ENCODE measurements around the gene NLK.
"Not testable (repeated sequence)": the region's sequence is repeated elsewhere in the genome, so short reads cannot be mapped to it uniquely, and the experiment has no call there.

NLK gene

DNA sequence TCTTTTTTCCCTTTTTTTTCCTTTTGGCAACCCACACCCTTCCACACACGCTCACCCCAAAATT, at the start of gene NLK:
Gene NLK (plus strand): TSS at position 21 of the 64 bp plus-strand sequence. CDS start 197 bp downstream, outside the sequence.
- DNase-seq: no peak

DNA sequence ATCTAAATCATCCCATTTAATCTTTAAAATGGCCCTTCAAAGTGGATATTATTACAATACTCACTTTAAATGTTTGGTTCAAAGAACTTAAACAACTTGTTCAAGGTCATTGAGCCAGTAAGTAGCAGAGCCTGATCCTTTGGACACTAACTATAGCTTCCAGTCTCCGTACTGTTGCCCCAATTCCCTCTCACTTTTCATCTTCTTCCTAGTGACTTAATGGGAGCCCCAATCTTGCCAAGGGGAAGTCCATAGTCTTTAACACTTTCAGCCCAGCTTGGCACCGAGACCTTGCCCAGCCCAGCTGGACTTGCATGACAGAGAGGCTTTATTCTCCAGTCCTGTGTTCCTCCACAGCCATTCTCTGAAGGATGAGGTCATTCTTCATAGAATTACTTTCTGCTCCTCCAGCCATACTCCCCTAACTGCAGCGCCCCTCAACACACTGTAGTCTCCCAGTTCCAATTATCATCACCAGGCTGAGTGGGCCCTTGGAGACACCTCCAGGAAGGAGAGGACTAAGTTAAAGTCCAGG, 49.2 kb upstream of the NLK start:
- DNase-seq: no peak

DNA sequence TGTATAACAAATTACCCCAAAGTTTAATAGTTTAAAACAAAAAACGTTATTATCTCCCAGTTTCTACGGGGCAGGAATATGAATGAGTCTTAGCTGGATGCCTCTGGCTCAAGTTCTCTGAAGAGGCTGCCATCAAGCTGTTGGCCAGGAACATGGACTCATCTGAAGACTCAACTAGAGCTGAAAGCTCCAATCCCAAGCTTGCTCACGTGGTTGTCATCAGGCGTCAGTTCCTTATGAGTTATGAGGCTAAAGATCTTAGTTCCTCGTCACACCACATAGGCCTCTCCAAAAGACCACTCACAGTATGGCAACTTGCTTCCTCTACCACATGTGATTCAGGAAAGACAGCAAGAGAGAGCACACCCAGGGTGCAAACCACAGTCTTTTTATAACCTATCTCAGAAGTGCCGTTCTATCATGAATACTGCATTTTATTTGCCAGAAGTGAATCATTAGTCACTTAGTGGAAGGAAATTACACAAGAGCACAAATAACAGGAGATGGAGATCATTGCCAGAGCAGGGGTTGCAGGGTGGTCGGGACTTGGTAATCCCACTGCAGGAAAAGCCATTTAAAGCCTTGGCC, 48.7 kb upstream of the NLK start:
- DNase-seq: no peak

DNA sequence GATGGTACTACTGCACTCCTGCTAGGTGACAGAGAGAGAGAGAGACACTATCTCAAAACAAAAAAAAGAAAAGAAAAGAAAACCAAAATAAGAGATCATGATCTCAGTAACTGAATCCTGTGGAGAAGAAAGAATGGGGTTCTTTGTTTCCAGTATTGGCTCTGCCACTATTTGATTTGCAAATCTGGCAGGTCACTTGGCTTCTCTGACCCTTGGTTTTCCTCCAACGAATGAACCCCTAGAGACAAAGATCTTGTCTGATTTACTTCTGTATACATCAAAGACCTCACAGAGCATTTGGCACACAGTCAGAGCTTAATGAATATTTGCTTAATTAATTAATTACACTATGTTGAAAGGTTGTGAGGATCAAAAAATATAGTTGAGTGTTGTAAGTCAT, 47.9 kb upstream of the NLK start:
- DNase-seq: no peak

DNA sequence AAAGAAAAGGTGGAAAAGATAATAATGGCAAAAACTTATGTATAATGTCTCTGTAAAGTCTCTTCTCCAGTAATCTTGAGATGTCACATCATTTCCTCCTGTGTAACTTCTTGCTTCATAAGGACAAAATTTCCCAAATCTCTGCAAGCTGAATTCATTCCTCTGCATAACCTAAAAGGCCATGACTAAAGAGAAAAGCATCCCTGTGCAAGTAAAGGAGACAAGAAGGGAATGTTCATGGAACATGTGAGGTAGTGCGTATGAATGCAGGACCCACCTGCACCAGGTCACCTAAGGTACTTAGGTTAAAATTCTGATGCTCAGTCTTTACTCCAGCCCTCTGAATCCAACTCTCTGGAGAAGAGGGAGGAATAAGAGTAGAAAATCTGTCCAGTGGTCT, 46.9 kb upstream of the NLK start:
- no peak for DNase-seq

DNA sequence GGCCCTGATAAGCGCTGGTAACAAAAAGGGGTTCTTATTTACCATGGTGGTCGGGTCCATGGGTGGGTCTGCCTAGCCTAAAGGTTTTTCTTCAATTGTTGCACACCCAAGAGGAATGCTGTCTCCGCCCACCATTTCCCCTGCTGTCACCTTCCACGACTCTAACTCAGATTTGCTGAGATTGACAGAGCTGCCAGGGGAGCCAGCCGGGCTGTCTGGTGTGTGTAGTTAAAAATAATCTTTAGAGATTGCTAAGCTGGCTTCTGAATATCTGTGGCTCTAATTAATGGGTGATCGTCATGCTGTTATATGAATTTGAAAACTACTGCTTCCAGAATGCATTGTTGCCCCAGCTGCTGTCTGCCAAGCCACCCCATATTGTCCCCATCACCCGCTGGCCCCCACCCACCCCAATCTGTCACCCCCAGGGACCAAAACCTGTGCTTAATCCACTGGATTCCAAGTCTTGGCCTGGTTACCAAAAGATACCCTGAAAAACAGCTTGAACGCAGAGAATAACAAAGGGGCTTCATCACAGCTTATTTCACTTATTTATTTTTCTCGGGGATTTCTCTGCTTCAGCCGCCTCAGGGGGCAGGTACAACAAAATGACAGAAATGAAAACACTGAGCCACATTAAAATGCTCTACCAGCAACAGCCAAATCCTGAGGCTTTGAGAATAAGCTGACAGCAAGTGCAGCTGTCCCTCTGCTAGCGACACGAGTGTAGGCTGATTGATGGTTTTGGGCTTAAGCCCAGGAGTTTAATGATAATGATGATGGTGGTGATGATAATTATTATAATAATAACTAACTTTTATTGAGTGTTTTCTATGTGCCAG, 46.1 kb upstream of the NLK start:
- DNase-seq: no peak

DNA sequence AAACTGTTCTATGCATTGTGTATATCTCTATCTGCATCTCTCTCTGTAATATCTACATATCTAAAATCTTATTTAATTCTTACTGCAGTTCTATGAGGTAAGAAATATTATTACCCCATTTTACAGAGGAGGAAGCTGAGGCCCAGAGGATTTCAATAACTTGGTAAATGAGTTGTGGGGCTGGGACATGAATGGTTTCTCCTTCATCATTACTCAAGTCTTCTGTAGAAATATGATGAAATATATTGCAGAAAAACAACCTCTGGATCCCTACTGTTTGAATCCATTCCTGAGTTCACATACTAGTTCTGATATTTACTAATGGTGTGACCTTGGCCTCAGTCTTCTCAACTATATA, 45.5 kb upstream of the NLK start:
- no peak for DNase-seq

DNA sequence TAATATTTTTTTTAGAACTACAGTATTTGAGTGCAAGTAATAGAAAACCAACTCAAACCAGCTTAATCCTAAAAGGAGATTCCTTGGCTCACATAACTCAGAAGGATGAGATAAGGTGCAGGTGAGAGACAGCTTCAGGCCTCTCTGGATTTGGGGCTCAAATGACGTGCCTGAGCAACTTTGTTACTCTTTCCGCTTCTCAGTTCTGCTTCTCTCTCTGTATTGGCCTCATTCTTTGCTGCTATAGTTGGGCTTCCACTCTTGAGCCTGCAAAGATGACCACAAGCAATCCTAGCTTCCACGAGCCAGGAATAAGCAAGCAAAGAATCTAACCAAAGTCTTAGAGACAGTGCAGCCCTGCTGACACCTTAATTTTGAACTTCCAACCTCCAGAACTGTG, 45.0 kb upstream of the NLK start:
- no peak for DNase-seq

DNA sequence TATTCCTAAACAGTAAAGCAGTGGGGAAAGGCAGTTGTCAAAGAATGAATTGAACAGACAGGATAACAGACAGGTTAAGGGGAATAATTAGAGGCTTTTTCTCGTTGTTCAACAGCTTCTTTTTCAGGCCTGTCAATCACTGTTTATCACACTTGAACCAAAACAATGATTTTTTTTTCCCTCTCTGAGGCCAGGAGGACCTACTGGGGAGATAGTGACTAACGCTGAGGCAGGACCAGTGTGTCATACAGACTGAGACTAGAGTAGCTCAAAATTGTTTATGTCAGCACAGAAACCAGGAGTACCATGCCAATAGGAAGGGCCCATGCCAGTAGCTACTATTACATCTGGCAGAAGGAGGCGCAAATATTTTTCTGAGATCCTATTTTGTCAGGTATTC, 41.3 kb upstream of the NLK start:
- DNase-seq: no peak

DNA sequence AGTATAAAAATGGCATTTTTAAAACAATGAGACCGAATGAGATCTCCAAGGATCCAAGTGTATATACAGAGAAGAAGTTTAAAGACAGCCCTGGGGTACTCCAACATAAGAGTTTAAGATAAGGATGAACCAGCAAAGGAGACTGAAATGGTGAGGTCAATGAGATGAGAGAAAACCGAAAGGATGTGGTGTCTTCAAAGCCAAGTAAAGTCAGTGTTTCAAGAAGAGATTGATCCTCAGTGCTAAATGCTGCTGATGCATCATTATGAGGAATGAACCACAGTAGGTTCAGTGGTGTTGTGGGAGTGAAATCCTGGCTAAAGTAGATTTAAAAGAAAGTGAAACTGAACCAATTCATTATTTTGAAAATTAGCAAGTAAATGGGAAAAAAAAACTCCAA, 38.1 kb upstream of the NLK start:
- no peak for DNase-seq

DNA sequence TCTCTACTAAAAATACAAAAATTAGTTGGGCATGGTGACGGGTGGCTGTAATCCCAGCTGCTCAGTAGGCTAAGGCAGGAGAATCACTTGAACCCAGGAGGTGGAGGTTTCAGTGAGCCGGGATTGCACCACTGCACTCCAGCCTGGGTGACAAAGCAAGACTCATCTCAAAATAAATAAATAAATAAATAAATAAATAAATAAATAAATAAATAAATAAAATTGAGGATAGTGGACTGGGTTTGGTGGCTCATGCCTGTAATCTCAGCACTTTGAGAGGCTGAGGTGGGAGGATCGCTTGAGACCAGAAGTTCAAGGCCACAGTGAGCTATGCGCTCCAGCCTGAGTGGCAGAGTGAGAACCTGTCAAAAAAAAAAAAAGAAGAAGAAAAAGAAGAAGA, 34.6 kb upstream of the NLK start:
- not testable (repeated sequence) for DNase-seq

DNA sequence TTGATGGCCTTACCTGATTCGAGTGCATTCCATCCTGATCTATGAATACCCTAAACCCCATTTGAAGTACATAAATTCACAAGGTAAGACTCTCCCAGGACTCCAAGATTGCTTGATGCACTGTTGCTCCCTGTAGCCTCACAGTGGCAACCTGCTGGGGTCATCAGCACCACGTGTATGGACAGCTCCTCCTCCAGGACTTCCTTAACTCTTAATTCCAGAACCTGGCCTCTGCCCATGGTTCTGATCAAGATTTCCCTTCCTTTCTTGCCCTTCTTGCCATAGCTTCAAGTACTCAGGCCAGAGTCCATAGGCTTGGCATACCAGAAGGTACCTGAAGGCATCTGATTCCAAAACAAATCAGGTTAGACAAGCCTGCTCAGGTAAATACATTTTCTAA, 34.0 kb upstream of the NLK start:
- no peak for DNase-seq

DNA sequence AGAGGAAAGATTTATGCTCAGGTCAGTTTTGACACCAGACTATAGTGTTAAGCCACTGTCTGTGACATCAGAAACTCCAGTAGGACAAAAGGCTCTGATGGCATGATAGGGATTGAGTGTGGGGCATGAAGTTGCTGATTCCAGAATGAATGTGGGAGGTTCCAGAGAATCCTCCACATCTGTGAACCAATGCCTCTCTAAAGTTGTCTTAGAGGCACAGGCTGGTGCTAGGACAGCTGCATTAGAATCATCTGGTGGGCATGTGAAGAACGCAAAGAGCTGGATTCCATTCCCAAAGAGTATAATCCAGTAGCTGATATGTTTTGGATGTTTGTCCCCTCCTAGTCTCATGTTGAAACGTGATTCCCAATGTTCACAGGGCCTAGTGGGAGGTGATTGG, 32.1 kb upstream of the NLK start:
- no peak for DNase-seq

DNA sequence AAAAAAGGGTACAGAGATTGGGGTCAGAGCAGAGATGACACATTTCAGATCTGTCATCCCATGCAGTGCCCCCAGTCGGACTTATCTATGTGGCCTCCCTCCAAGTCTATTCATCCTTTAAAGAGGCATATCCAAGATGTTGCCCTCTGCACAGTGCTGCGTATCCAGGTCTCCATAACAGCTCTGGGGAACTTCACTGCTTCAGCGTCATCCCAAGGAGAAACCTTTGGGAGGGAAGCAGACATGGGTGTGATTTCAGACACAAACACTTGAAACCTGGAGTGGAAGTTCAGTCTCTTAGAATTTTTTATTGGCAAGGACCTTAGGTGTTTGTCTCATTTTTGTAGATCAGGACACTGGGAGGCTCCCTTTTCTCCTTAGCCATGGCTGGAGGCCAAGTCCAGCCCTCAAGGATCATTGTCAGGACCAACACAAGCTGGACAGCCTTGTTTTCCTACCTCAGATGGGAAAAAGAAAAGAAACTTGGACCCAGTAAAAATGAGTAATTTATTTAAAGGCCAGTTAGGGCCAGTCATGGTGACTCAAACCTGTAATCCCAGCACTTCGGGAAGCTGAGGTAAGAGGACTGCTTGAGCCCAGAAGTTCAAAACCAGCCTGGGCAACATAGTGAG, 23.9 kb upstream of the NLK start:
- no peak for DNase-seq

DNA sequence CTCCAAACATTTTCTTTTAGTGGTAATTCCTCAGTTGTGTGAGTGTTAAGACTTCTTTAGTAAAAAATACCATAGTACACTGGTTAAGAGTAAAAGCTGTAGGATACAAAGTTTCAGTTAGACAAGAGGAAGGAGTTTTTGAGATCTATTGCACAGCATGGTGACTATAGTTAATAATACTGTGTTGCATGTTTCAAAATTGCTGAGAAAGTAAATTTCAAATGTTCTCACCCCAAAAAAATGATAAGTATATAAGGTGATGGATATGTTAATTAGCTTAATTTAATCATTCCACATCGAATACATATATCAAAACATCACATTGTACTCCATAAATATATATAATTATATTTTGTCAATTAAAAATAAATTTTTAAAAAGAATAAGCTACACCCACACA, 22.0 kb upstream of the NLK start:
- DNase-seq: no peak

DNA sequence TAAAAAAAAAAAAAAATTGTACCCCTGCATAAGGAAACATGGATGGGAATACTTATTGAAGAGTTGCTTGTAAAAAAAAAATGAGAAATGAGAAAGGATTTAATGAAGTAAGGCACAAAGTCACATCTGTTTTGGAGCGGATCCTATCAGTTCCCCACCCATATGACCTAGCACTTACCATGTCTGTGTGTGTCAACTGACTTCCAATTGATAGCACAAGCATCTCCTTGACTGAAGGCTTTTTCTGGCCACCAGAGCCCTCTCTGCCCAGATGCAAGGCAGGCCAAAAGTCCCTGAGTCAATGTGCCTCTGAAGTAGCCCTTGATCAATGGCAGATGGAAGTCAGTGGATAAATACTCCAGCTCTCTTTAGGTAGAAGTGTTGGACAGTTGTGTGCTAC, 13.4 kb upstream of the NLK start:
- DNase-seq: no peak

DNA sequence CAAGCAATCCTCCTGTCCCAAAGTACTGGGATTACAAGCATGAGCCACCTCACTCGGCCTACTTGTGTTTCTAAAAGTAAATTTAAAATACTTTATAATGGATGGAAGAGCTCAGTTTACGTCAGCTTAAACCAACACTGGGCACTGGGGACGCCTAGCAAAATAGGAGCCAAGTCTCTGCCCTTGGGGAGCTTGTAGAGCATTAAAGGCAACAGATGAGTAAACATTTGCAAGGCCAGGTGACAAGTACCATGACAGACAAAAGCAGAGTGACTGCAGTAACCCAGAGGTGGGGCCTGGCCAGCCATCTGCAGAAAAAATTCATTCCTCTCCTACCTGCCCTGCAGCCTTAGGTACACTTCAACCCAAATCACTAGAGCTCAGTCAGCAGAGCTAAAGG, 12.1 kb upstream of the NLK start:
- DNase-seq: peak in 1 of 2 experiments; percentile 18

DNA sequence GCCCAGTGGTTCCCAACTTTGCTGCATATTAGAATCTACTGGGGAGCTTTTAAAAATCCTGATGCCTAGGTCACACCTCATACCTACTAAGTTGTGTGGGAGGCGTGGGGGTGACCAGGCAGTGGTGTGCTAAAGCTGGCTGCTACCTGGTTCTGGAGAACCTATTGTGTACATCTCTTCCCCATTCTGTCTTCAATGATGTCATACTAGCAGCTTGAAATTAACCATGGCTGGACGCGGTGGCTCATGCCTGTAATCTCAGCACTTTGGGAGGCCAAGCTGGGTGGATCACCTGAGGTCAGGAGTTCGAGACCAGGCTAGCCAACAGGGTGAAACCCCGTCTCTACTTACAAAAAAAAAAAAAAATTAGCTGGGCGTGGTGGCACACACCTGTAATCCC, 11.3 kb upstream of the NLK start:
- no peak for DNase-seq

DNA sequence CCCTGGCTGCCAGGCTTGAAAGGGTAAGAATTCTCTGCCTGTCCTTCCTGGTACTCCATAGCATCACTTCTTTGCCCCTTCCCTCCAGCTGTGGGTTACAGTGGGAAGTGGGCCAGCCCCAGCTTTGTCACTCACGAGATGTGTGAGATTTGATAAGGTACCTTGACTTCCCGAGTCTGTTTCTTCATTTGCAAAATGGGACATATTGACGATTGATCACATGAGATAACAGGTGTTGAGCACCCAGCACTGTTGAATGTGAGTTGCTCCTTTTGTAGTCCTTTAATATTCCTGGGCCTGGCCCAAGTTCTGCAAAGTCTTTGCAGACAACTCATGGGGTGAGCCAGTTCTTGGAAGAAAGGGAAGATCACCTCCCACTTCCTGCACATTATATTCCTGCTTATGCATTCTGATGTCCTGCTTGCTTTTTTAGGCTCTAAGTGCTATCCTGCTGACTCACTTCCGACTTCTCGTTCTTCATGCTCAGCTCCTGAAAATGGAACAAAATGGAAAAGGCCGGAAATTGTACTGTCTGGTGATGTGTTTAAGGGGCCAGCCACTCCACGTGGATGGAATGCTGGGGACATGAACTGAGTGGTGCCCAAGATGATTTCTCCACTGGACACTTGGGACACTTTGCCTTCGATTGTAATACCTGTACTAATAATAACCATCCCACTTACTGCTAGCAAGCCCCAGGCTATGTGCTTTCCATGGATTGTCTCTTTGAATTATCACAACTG, 8.3 kb upstream of the NLK start:
- no peak for DNase-seq

DNA sequence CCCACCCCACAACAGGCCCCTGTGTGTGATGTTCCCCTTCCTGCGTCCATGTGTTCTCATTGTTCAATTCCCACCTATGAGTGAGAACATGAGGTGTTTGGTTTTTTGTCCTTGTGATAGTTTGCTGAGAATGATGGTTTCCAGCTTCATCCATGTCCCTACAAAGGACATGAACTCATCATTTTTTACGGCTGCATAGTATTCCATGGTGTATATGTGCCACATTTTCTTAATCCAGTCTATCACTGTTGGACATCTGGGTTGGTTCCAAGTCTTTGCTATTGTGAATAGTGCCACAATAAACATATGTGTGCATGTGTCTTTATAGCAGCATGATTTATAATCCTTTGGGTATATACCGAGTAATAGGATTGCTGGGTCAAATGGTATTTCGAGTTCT, 7.0 kb upstream of the NLK start:
- not testable (repeated sequence) for DNase-seq

DNA sequence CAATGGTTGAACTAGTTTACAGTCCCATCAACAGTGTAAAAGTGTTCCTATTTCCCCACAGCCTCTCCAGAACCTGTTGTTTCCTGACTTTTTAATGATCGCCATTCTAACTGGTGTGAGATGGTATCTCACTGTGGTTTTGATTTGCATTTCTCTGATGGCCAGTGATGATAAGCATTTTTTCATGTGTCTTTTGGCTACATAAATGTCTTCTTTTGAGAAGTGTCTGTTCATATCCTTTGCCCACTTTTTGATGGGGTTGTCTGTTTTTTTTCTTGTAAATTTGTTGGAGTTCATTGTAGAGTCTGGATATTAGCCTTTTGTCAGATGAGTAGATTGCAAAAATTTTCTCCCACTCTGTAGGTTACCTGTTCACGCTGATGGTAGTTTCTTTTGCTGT, 6.6 kb upstream of the NLK start:
- DNase-seq: not testable (repeated sequence)

DNA sequence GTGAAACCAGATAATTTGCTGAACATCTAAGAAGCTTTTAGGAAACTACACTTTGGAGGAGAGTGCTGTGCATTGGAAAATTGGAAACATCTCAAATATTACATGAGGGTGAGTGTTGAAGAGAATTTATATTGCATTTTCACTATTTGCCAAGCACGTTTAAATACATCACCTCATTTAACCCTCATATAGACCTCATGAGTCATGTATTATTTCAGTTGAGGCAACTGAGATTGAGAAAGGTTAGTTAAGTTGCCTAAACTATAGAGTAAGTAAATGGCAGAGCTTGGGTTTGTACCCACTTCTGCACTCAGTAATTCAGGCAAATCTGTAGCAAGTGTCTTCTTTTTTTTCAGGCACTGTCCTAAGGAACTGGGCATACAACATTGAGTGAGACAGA, 3.7 kb upstream of the NLK start:
- no peak for DNase-seq

DNA sequence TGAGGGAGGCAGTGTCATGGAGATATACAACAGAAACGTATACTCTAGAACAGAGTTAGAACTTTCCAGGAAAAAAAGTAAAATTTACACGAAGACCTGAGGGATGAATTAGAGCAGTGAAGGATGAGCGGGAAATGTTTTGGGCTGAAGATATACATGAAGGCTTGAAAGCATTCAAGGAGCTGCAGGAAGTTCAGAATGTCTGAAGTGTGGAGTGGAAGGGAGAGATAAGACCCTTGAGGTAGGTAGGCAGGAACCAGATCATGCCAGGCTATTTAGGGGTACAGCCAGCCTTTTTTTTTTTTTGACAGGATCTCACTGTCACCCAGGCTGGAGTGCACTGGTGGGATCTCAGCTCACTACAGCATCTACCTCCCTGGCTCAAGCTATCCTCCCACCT, 3.2 kb upstream of the NLK start:
- DNase-seq: no peak

DNA sequence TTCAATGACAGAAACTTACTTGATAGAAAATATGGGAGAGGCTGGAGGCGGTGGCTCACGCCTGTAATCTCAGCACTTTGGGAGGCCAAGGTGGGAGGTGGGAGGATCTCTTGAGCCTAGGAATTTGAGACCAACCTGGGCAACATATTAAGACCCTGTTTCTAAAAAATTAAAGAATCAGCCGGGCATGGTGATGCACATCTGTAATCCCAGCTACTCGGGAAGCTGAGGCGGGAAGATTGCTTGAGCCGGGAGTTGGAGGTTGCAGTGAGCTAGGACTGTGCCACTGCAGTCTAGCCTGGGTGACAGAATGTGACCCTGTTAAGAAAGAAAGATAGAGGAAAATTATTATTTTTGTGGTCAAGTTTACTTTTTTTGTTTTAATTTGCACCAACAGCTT, 2.1 kb upstream of the NLK start:
- no peak for DNase-seq
